ENCODE data around the gene NHSL2. TPM values are rescaled to one million over a fixed set of nuclear protein-coding genes. Genes with fewer than 3 reads are reported as not detected.

NHSL2 gene
- total RNA-seq, 1 donor from 2014 or later, result 0.29 TPM

DNA sequence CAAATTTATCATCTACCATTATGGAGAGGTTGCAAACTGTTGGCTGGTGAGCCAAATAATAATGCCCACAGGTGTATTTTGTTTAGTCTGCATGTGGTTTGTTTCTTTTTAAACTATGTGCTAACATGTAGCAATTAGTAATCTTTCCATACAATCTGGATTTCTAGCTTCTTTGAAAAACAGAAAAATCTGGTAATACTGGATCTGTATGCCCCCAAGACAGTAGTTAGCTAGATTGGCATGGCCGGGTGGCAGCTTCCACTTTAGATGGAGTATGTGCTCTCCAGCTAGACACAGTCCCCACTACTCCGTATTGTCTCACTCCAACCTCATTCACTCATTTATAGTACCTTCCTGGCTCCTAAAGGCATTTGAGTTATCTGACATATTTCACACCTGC is 91.3 kb downstream of the NHSL2 start:
- ChIA-PET CTCF (interaction anchor here (1.3 to 1.4 kb wide), 2 partner anchors 18 to 124 kb away, joined by 5 to 6 read pairs; no protein-coding TSS in a partner anchor), POLR2A (no interaction called here)
- Mint-ChIP-seq H3K9me3 (no peaks in the 10 kb centered on the region), H3K27ac (no peak overlapping the region), H3K4me3 (no peak overlapping the region), H3K27me3 (peaks cover 6% of the 10 kb centered on the region), H3K4me1 (no peaks in the 10 kb centered on the region), H3K36me3 (ENCODE audit: low read depth) (no peaks in the 10 kb centered on the region)
- no peak for DNase-seq
- TF ChIP-seq, protein P1, sequence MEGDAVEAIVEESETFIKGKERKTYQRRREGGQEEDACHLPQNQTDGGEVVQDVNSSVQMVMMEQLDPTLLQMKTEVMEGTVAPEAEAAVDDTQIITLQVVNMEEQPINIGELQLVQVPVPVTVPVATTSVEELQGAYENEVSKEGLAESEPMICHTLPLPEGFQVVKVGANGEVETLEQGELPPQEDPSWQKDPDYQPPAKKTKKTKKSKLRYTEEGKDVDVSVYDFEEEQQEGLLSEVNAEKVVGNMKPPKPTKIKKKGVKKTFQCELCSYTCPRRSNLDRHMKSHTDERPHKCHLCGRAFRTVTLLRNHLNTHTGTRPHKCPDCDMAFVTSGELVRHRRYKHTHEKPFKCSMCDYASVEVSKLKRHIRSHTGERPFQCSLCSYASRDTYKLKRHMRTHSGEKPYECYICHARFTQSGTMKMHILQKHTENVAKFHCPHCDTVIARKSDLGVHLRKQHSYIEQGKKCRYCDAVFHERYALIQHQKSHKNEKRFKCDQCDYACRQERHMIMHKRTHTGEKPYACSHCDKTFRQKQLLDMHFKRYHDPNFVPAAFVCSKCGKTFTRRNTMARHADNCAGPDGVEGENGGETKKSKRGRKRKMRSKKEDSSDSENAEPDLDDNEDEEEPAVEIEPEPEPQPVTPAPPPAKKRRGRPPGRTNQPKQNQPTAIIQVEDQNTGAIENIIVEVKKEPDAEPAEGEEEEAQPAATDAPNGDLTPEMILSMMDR (IDR thresholded peaks at IDR 0.05), result no peak
- intact Hi-C loops (cut with micrococcal nuclease), result no loop called here
- no peak for ATAC-seq (ENCODE audit: low read depth)

DNA sequence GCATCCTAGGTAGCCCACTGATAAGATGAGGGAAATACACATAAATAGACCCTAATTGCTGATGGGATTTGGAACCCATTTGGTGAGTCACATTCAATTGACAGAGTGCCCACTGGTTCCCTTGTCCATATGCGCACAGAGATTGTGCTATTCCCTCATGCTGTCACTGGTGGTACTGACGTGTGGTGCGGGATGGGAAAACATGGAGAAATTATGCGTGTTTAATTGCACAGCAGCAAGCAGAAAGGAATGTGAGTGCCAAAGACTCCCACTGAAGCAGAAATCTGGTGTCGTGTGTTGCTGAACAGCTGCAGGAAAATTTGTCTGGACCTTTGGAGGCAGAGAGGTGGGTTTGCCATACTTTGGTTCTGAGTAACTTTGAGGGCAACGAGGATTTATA is 92.2 kb downstream of the NHSL2 start:
- Mint-ChIP-seq H3K4me3 (no peak overlapping the region), H3K4me1 (no peaks in the 10 kb centered on the region), H3K9me3 (no peaks in the 10 kb centered on the region), H3K27ac (no peak overlapping the region), H3K36me3 (ENCODE audit: low read depth) (no peaks in the 10 kb centered on the region), H3K27me3 (peaks cover 6% of the 10 kb centered on the region)
- DNase-seq, result no peak
- TF ChIP-seq, protein P1 (IDR thresholded peaks at IDR 0.05), result no peak
- intact Hi-C loops (cut with micrococcal nuclease), result no loop called here
- ATAC-seq (ENCODE audit: low read depth), result no peak
- ChIA-PET POLR2A (no interaction called here), CTCF (interaction anchor here (1.3 to 1.4 kb wide), 2 partner anchors 15 to 123 kb away, joined by 3 to 5 read pairs; no protein-coding TSS in a partner anchor)

DNA sequence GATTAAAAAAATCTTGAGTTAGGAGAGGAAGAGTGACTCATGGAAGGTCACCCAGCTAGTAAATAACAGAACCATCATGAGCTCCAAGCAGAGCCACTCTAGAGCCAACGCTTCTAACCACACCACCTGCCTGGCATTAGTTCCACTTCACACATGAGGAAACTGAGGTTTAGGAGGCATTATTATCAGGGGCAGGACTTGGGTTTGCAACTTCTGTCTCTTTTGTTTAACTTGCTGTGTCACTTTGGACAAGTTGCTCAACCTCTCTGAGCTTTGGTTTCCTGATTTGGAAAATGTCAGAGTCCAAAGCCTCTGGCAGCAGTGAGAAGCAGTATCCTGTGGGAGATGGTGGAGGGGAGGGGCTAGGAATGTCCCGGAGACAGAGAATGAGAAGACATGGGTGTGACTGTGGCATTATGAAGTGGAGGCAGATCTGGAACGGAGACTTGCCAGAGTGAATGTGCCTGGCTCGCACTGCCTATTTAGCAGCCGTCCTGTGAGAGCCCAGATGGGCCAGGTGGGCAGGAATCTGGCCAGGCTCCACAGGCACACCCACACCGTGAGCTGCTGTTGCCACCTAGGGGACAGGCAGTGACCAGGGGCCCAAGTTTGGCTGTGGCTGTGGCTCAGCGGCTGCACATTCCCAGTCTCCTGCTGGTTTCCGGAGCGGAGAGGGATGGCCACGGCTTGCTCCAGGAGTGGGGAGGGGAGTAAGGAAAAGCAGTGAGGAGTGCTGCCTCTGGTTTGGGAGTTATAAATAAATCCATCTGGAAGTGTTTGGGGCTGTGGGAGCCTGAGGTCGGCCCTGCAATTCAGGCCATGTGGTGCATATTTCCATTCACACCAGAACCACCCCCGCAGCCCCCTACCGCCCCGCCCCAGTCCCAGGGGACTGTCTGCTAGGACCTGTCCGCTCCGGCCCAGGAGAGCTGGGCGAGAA is 93.4 kb downstream of the NHSL2 start:
- H3K4me3 Mint-ChIP-seq, result no peak overlapping the region
- H3K9me3 Mint-ChIP-seq, result no peaks in the 10 kb centered on the region
- intact Hi-C loops (cut with micrococcal nuclease), result no loop called here
- ATAC-seq (ENCODE audit: low read depth) (no peak), DNase-seq (no peak)
- CTCF ChIA-PET, result interaction anchor here (1.3 kb wide), 1 partner anchor 14 kb away, joined by 3 read pairs; no protein-coding TSS in a partner anchor
- peaks cover 8% of the 10 kb centered on the region for H3K27me3 Mint-ChIP-seq
- TF ChIP-seq, protein P1 (IDR thresholded peaks at IDR 0.05), result no peak
- H3K27ac Mint-ChIP-seq, result no peak overlapping the region
- no peaks in the 10 kb centered on the region for H3K4me1 Mint-ChIP-seq
- POLR2A ChIA-PET, result no interaction called here
- no peaks in the 10 kb centered on the region for H3K36me3 Mint-ChIP-seq (ENCODE audit: low read depth)

DNA sequence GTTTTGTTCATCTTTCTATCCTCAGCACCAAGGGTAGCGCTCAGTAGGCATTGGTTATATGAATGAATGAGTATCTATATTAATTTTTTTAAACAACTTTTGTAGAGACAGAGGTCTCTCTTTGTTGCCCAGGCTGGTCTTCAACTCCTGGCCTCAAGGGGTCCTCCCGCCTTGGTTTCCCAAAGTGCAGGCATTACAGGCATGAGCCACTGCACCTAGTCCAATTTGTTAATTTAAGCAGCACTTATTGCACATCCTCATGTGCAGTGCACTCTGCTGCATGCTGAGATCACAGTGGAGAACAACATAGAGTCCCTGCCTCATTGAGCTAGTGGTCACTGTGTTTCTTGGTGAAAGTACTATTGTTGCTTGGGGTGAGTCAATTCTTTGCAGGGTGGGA is 94.4 kb downstream of the NHSL2 start:
- CTCF ChIA-PET, result no interaction called here
- H3K9me3 Mint-ChIP-seq, result no peaks in the 10 kb centered on the region
- TF ChIP-seq, protein P1 (IDR thresholded peaks at IDR 0.05), result no peak
- POLR2A ChIA-PET, result no interaction called here
- no peak overlapping the region for H3K4me3 Mint-ChIP-seq
- no peak overlapping the region for H3K27ac Mint-ChIP-seq
- intact Hi-C loops (cut with micrococcal nuclease), result no loop called here
- H3K27me3 Mint-ChIP-seq, result peaks cover 11% of the 10 kb centered on the region
- H3K4me1 Mint-ChIP-seq, result no peaks in the 10 kb centered on the region
- ATAC-seq (ENCODE audit: low read depth), result no peak
- no peak for DNase-seq
- H3K36me3 Mint-ChIP-seq (ENCODE audit: low read depth), result no peaks in the 10 kb centered on the region

DNA sequence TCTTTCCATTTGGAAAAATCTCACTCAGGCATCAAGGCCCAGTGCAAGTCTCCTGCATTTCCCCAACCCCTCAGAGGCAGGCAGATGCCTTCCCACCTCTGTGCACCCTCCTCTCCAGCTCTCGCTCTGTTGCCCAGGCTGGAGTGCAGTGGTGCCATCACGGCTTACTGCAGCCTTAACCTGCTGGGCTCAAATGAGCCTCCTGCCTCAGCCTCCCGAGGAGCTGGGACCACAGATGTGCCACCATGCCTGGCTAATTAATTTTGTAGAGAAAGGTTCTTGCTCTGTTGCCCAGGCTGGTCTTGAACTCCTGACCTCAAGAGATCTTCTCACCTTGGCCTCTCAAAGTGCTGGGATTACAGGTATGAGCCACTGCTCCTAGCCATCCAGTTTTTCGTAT is 95.8 kb downstream of the NHSL2 start:
- TF ChIP-seq, protein P1 (IDR thresholded peaks at IDR 0.05), result no peak
- Mint-ChIP-seq H3K9me3 (no peaks in the 10 kb centered on the region), H3K27me3 (peaks cover 7% of the 10 kb centered on the region), H3K4me3 (no peak overlapping the region), H3K36me3 (ENCODE audit: low read depth) (no peaks in the 10 kb centered on the region), H3K4me1 (no peaks in the 10 kb centered on the region), H3K27ac (no peak overlapping the region)
- intact Hi-C loops (cut with micrococcal nuclease), result no loop called here
- DNase-seq (no peak), ATAC-seq (ENCODE audit: low read depth) (no peak)
- ChIA-PET POLR2A (no interaction called here), CTCF (no interaction called here)
